GM06990 (cell line): ENCODE results near the gene GPD2.

Experiments used
- DNase-seq: peaks from one replicate; pipeline ENCODE4 v3.0.0-alpha.2; 2011; ENCODE audit not compliant: insufficient read length; ENCODE audit errors: extremely low read depth
- H3K27me3 ChIP-seq: replicated peaks from 2 replicates; pipeline ENCODE4 v1.6.0; 2011; ENCODE audit warnings: low read length; ENCODE audit not compliant: control insufficient read depth, insufficient read depth
- H3K36me3 ChIP-seq: 2 replicates; pipeline ENCODE4 v1.5.1; 2011; ENCODE audit warnings: low read length; ENCODE audit not compliant: control insufficient read depth, insufficient read depth
- H3K4me3 ChIP-seq: replicated peaks from 2 replicates; pipeline ENCODE4 v1.5.1; 2011; ENCODE audit warnings: low read depth, mild to moderate bottlenecking, control low read depth, low read length
- CTCF ChIP-seq: IDR thresholded peaks from 2 replicates; pipeline ENCODE4 v1.5.1; 2011; ENCODE audit warnings: low read length, control low read depth, mild to moderate bottlenecking, inconsistent platforms; ENCODE audit not compliant: insufficient read depth, poor library complexity, severe bottlenecking

Gene GPD2

GRCh38 chr2:156472686-156473085 lies 36.5 kb downstream of the GPD2 start:
- no peak for DNase-seq
- Histone ChIP-seq H3K4me3 (no peak overlapping the region), H3K36me3 (no peaks in the 10 kb centered on the region), H3K27me3 (no peaks in the 10 kb centered on the region)
- no peak for TF ChIP-seq CTCF

GRCh38 chr2:156473445-156473844 lies 37.3 kb downstream of the GPD2 start:
- no peak for TF ChIP-seq CTCF
- Histone ChIP-seq H3K27me3 (no peaks in the 10 kb centered on the region), H3K36me3 (no peaks in the 10 kb centered on the region), H3K4me3 (no peak overlapping the region)
- no peak for DNase-seq

GRCh38 chr2:156474401-156474800 lies 38.2 kb downstream of the GPD2 start:
- no peak for TF ChIP-seq CTCF
- H3K4me3 ChIP-seq: no peak overlapping the region
- H3K27me3 ChIP-seq: no peaks in the 10 kb centered on the region
- no peaks in the 10 kb centered on the region for H3K36me3 ChIP-seq
- DNase-seq: no peak

GRCh38 chr2:156476021-156476849 lies 40.1 kb downstream of the GPD2 start:
- H3K4me3 ChIP-seq: no peak overlapping the region
- no peak for DNase-seq
- H3K27me3 ChIP-seq: no peaks in the 10 kb centered on the region
- TF ChIP-seq CTCF: no peak
- no peaks in the 10 kb centered on the region for H3K36me3 ChIP-seq

GRCh38 chr2:156476850-156477206 lies 40.6 kb downstream of the GPD2 start:
- H3K36me3 ChIP-seq: no peaks in the 10 kb centered on the region
- H3K4me3 ChIP-seq: no peak overlapping the region
- TF ChIP-seq CTCF: no peak
- no peaks in the 10 kb centered on the region for H3K27me3 ChIP-seq
- no peak for DNase-seq

GRCh38 chr2:156480376-156480775 lies 44.2 kb downstream of the GPD2 start:
- Histone ChIP-seq H3K4me3 (no peak overlapping the region), H3K36me3 (no peaks in the 10 kb centered on the region), H3K27me3 (no peaks in the 10 kb centered on the region)
- no peak for TF ChIP-seq CTCF
- no peak for DNase-seq
